Kidney epithelial cell (primary cell): ENCODE measurements around the gene SERTAD3. TPM values are rescaled to one million over a fixed set of nuclear protein-coding genes. Genes with fewer than 3 reads are reported as not detected.
A peak's percentile ranks its signal among the peaks of the same experiment; 100 is the strongest.

Experiments used
- DNase-seq: peaks from one replicate; pipeline ENCODE4 v3.0.0-alpha.2; 2010; ENCODE audit warnings: low read depth
- H3K27me3 ChIP-seq: 2 replicates; pipeline ENCODE4 v1.6.0; 2011; ENCODE audit warnings: low read length; ENCODE audit not compliant: control insufficient read depth, insufficient read depth
- H3K36me3 ChIP-seq: 2 replicates; pipeline ENCODE4 v1.5.1; 2011; ENCODE audit warnings: low read length; ENCODE audit not compliant: control insufficient read depth, insufficient read depth
- H3K4me3 ChIP-seq: 2 replicates; pipeline ENCODE4 v1.5.1; 2011; ENCODE audit warnings: low read depth, mild to moderate bottlenecking, control low read depth, low read length
- CTCF ChIP-seq: IDR thresholded peaks from 2 replicates; pipeline ENCODE4 v1.5.1; 2011; ENCODE audit warnings: mild to moderate bottlenecking, moderate library complexity, low read length, control low read depth, inconsistent platforms; ENCODE audit not compliant: insufficient read depth, poor library complexity, severe bottlenecking
- total RNA-seq: library from RNA; depleted of rRNA; stranded (reverse); fragments of >200 nt; gene quantifications from 2 replicates; pipeline ENCODE4 v1.2.3, GENCODE V29; 2015

The SERTAD3 gene
- total RNA-seq, 1 donor from 2014 or later = 11.4 TPM

- TF ChIP-seq CTCF = peak; percentile 28
- no peak overlapping the region for H3K4me3 ChIP-seq
- H3K36me3 ChIP-seq = no peaks in the 10 kb centered on the region
- peaks cover 16% of the 10 kb centered on the region for H3K27me3 ChIP-seq
- no peak for DNase-seq
Observed at GRCh38 chr19:40392894-40393517, 51.1 kb downstream of the SERTAD3 start.

- no peak for DNase-seq
- no peak overlapping the region for H3K4me3 ChIP-seq
- H3K27me3 ChIP-seq = peaks cover 14% of the 10 kb centered on the region
- no peak for TF ChIP-seq CTCF
- H3K36me3 ChIP-seq = no peaks in the 10 kb centered on the region
Observed at GRCh38 chr19:40392123-40392522, 52.0 kb downstream of the SERTAD3 start.

Other genes starting within 250 kb of the SERTAD3 start
- not detected in 2 replicates for gene TTC9B, start 226.0 kb downstream of the SERTAD3 start, total RNA-seq
- gene CCNP, start 217.6 kb downstream of the SERTAD3 start, total RNA-seq = 0.17 and 1.3 TPM in 2 replicates
- gene AKT2, start 159.0 kb downstream of the SERTAD3 start, total RNA-seq = 72.3 and 73.5 TPM in 2 replicates
- 5.4 and 10.4 TPM in 2 replicates for gene C19orf47, start 95.9 kb downstream of the SERTAD3 start, total RNA-seq
- gene PLD3, start 95.6 kb downstream of the SERTAD3 start, total RNA-seq = 350 and 417 TPM in 2 replicates
- 0.55 TPM in 1 of 2 replicates, not detected in the other for gene HIPK4, start 54.2 kb downstream of the SERTAD3 start, total RNA-seq
- 2.5 and 2.7 TPM in 2 replicates for gene PRX, start 31.0 kb downstream of the SERTAD3 start, total RNA-seq
- 12.3 and 13.6 TPM in 2 replicates for gene SERTAD1, start 18.3 kb downstream of the SERTAD3 start, total RNA-seq
- gene BLVRB, start 21.4 kb upstream of the SERTAD3 start, total RNA-seq = 86.1 and 91.1 TPM in 2 replicates
- 0.96 and 2.4 TPM in 2 replicates for gene SPTBN4, start 22.7 kb upstream of the SERTAD3 start, total RNA-seq
- 105 and 142 TPM in 2 replicates for gene SHKBP1, start 132.5 kb upstream of the SERTAD3 start, total RNA-seq
- gene LTBP4, start 157.0 kb upstream of the SERTAD3 start, total RNA-seq = 89.3 and 98.3 TPM in 2 replicates
- 12.6 and 20.0 TPM in 2 replicates for gene NUMBL, start 246.3 kb upstream of the SERTAD3 start, total RNA-seq